IPS-15b (cell line): Measurements from ENCODE around the gene DGCR8.

Source experiments
- H3K27me3 ChIP-seq: one replicate; pipeline ENCODE4 v1.6.1; 2013; ENCODE audit warnings: low read length; ENCODE audit not compliant: control insufficient read depth, insufficient read depth
- H3K36me3 ChIP-seq: one replicate; pipeline ENCODE4 v1.6.1; 2013; ENCODE audit warnings: low read length; ENCODE audit not compliant: control insufficient read depth, insufficient read depth
- H3K4me1 ChIP-seq: one replicate; pipeline ENCODE4 v1.6.1; 2013; ENCODE audit warnings: mild to moderate bottlenecking, low read length; ENCODE audit not compliant: control insufficient read depth, insufficient read depth
- H3K4me3 ChIP-seq: one replicate; pipeline ENCODE4 v1.5.1; 2013; ENCODE audit warnings: low read depth, low read length
- H3K9ac ChIP-seq: one replicate; pipeline ENCODE4 v1.6.1; 2013; ENCODE audit warnings: low read depth, mild to moderate bottlenecking, low read length
- H3K9me3 ChIP-seq: one replicate; pipeline ENCODE4 v1.6.1; 2013; ENCODE audit warnings: mild to moderate bottlenecking, low read length; ENCODE audit not compliant: control insufficient read depth, insufficient read depth

DGCR8 gene

DNA sequence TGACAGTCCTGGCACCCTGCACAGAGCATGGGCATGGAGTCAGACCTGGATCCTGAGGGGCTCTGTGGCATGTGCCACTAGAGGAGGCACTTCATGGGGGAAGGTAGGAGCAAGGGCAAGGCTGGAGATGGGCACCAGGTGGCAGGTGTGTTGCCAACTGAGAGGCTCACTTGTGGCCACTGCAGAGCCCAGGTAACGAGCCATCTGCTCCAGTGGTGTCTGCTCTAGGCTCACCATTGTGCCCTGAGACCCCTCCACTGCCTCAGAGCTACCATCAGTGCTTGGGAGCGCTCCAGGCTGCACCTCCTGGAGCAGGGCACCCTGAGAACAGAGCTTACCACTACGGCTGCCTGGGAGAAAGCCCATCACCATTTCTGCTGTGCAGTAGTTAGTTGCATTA, 50.3 kb downstream of the DGCR8 start:
- Histone ChIP-seq H3K27me3 (no peaks in the 10 kb centered on the region), H3K36me3 (peaks cover 22% of the 10 kb centered on the region), H3K4me1 (no peaks in the 10 kb centered on the region), H3K9me3 (no peaks in the 10 kb centered on the region), H3K9ac (peak overlapping the region; percentile 65), H3K4me3 (peak overlapping the region; percentile 43)

DNA sequence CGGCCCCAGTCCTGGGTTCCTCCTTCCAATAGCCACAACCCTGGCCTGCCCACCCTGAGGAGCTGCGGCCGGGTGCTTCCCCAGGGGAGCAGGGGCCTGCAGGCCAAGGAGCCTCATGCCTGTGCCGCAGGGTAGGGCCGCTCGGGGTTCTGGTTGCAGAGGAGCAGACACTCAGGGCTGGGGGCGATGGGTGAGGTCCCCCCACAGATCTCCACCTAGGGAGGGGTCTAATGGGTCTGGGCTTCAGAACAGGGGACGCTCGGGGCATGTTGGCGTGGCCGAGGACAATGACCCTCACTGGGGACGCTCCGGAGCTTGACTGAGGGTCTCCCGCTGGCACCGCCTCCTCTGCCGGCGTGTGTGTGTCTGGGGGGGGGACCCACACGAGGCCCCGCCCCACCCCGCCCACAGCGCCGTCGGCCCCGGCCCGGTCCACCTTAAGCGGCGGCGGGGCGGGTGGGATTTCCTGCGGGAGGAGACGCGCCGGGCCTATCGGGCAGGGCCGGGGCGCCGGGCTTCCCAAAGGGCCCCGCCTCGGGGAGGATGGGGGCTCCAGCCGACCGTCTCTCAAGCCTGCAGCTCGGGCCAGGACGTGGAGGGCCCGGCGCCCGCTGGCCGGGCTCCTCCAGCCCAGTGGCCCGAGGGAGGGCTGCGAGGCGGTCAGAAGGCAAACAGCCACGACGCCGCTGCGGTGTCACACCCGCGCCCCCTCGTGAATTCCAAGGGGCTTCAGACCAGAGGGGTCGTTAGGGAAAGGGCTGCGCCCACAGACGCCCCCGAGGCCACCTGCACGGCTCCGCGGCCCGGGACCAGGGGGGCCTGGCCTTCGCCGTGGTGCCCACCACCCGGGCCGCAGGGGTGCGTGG, 50.9 kb downstream of the DGCR8 start:
- Histone ChIP-seq H3K9me3 (no peaks in the 10 kb centered on the region), H3K4me1 (no peaks in the 10 kb centered on the region), H3K27me3 (no peaks in the 10 kb centered on the region), H3K4me3 (peak overlapping the region; percentile 64), H3K9ac (peak overlapping the region; percentile 65), H3K36me3 (peaks cover 15% of the 10 kb centered on the region)

DNA sequence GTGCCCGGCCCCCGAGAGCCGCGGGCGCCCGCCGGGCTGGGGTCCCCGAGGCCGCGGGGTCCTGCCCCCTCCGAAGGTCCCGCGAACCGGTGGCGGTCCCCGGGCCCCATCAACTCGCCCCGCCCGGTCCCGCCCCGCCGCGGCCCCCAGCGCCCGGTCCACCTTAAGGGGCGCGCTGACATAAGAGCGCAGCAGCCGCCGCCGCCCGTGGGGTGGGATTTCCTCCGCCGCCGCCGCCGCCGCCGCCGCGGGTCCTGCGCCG, 51.5 kb downstream of the DGCR8 start, which contains the start of gene ZDHHC8:
ZDHHC8 (plus strand) TSS at position 208 of the 262 bp plus-strand sequence. CDS start 144 bp downstream, outside the sequence.
- H3K4me3 ChIP-seq, result peak within 1 kb of the TSS; percentile 64
- H3K36me3 ChIP-seq, result peaks cover 9% of the 10 kb centered on the region
- H3K4me1 ChIP-seq, result no peaks in the 10 kb centered on the region
- no peaks in the 10 kb centered on the region for H3K9me3 ChIP-seq
- peak within 1 kb of the TSS; percentile 65 for H3K9ac ChIP-seq
- H3K27me3 ChIP-seq, result no peaks in the 10 kb centered on the region

DNA sequence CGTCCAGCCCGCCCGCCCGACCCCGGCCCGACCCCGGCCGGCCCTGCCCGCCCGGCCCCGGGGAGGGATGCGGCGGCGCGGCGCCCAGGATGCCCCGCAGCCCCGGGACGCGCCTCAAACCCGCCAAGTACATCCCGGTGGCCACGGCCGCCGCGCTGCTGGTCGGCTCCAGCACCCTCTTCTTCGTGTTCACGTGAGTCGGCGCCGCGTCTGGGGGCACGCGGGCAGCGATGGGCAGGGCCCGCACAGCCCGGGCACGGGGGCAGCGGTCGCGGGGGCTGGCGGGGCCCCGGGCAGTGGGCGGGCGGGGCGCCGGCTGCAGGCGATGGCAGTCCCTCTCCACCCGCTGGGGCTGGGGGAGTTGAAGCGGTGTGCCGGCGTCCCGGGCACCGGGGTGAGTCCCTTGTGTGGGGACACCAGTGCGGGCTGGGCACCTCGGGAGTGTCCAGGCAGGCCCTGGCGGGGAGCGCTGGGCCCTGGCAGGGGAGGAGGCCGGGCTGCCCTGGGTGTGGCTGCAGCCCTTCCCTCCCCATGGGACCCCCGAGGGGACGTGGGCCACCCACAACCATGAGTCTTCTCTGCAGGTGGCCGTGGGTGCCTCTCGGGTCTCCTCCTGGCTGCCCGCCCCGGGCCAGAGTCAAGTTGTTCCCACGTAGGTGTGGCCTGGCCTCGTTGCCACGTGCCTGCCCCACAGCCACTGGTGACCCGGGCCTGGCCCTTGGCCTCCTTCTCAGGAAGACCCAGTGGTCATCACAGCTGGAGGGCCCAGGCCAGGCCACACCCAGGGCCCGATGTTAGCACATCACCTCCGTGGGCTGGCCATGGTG, 52.0 kb downstream of the DGCR8 start:
- no peaks in the 10 kb centered on the region for H3K27me3 ChIP-seq
- H3K36me3 ChIP-seq, result peaks cover 6% of the 10 kb centered on the region
- H3K9me3 ChIP-seq, result no peaks in the 10 kb centered on the region
- H3K4me1 ChIP-seq, result no peaks in the 10 kb centered on the region
- H3K4me3 ChIP-seq, result peak overlapping the region; percentile 62
- H3K9ac ChIP-seq, result peak overlapping the region; percentile 47

DNA sequence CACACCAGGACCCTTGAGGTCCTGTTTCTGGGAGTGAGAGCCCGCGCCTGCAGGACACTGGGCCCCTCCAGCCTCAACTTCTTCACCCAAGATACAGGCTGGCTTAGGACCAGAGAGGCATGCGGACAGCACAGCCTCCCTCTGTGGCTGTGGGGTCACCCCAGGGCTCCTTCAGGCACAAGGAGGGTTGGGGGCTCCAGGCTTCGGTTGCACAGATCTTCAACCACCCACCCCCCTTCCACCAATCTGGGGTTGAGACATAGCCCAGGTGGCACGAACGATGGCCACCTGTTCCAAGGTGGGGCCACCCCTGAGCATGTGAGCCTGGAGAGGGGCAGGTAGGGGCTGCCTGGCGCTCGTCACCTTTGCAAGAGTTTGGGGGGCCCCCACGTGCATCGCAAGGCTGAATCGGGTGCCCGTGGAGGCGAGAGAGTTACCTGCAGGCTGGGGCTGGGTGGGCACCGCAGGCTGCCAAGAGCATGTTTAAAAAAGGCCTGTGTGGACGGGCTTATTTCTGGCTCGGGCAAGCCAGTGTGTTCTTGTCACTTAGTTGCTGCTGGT, 52.7 kb downstream of the DGCR8 start:
- peaks cover 3% of the 10 kb centered on the region for H3K36me3 ChIP-seq
- no peaks in the 10 kb centered on the region for H3K9me3 ChIP-seq
- peak overlapping the region; percentile 47 for H3K9ac ChIP-seq
- H3K4me3 ChIP-seq, result peak overlapping the region; percentile 62
- no peaks in the 10 kb centered on the region for H3K4me1 ChIP-seq
- no peaks in the 10 kb centered on the region for H3K27me3 ChIP-seq

DNA sequence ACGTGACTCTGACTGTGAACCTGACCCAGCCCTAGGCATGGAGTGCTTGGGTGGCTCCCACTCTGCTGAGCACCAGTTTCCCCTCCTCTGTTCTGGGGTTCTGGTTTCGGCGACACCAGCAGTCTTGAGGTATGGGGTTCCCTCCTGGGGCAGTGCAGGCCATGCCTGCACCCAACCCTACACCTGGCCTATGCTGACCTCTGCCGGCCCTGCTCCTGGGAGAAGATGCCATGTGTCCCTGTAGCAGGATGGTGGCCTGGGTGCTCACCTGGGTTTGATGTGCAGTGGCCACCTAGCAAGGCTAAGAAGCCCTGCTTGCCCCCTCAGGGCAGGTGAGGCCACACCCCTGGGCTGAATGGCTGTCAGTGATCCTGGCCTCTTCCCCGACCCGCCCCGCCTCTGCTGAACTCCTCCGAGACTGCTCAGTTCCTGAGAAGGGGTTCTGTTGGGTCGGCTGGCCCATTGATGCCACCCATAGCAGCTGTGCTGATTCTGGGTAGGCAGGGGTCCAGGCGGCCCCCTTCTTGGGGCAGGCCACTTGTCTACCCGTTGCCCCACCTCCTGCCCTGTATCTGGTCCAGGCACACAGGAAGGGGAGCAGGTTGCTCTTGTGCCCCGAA, 54.0 kb downstream of the DGCR8 start:
- H3K36me3 ChIP-seq, result peaks cover 2% of the 10 kb centered on the region
- H3K4me1 ChIP-seq, result no peaks in the 10 kb centered on the region
- no peaks in the 10 kb centered on the region for H3K27me3 ChIP-seq
- H3K4me3 ChIP-seq, result no peak overlapping the region
- no peak overlapping the region for H3K9ac ChIP-seq
- H3K9me3 ChIP-seq, result no peaks in the 10 kb centered on the region

DNA sequence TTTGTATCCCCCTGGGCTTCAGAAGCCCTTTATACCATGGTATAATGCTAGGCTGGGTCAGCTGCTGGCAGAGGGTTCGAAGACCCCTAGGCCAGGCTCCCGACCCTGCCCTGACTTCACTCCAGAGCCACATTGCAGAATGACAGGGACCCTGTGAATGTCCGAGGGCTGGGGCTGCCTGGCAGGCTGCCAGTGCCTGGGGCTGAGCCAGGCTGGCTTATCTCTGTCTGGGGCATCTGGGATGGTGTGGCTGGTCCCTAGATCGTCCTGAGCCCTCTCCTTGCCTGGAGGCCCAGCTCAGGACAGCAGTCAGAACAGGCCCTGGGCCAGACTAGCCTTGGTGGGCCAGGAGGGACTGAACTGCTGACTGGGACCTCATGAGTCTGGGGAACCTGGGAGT, 55.2 kb downstream of the DGCR8 start:
- H3K27me3 ChIP-seq, result no peaks in the 10 kb centered on the region
- peaks cover 6% of the 10 kb centered on the region for H3K36me3 ChIP-seq
- H3K9me3 ChIP-seq, result no peaks in the 10 kb centered on the region
- H3K4me3 ChIP-seq, result no peak overlapping the region
- peak overlapping the region; percentile 37 for H3K9ac ChIP-seq
- no peaks in the 10 kb centered on the region for H3K4me1 ChIP-seq

DNA sequence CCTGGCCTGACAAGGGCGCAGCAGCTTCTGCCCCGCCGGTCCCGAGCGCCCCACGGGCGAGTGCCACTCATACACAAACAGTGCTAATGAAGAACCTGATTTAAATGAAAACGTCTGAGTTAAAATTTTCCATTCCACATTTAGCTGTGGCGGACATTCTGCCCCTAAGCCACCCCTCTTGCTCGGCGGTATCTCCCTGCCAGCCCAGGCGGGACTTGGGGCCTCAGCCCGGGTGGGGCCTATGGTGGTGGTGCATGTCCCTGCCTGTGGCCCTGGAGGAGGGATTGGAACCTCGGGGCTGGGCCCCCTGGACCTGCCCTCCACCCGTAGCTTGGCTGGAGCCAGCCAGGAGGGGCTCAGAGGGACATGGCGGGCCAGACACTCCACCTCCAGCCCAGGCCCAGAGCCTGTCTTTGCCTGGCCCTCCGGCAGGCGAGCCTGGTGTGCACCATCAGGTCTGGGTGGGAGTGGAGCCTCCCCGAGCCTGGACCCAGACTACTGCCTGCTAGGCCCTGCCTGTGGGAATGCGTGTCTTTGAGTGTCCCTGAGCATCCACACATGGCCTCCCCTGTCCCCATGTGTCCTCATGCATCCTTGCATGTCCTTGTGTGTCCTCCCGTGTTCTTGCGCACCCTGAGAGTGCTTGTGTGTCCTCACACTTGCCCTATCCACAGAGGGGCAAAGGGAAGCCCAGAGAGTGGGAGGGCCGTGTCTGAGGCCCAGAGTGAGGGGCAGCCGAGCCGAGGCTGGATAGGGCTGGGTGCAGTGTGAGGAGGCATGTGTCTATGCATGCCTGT, 56.0 kb downstream of the DGCR8 start:
- Histone ChIP-seq H3K36me3 (peaks cover 6% of the 10 kb centered on the region), H3K4me3 (no peak overlapping the region), H3K4me1 (no peaks in the 10 kb centered on the region), H3K27me3 (no peaks in the 10 kb centered on the region), H3K9ac (no peak overlapping the region), H3K9me3 (no peaks in the 10 kb centered on the region)

DNA sequence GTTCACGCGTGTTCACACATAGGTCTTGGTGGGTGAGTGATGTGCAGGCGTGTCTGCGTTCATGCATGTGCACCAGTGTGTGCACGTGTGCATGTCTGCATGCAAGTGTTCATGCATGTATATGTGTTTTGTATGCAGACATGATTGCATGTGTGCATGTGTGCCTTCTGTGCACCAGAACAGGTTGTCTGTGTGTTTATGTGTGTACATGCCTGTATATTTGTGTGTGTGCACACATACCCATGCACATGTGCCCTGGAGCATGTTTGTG, 56.5 kb downstream of the DGCR8 start:
- no peak overlapping the region for H3K4me3 ChIP-seq
- H3K9ac ChIP-seq, result no peak overlapping the region
- H3K36me3 ChIP-seq, result peaks cover 9% of the 10 kb centered on the region
- no peaks in the 10 kb centered on the region for H3K27me3 ChIP-seq
- no peaks in the 10 kb centered on the region for H3K9me3 ChIP-seq
- H3K4me1 ChIP-seq, result no peaks in the 10 kb centered on the region

DNA sequence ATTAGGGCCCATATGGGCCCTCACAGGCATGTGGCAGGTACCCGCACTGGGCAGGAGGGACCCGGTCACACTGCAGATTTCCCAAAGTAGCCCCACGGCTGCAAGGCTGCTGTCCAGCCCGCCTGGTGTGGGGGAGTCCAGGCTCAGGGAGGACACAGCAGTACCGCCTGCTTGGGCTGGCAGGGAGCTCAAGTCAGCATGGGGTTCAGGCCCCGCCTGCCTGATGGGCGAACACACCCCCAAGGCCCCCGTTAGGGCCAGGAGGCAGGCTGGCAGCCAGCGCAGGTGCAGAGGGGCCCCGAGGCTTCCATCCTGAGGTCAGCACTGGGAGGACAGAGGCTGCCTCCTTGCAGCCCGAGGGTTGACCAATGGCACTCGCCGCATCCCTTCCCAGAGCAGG, 57.1 kb downstream of the DGCR8 start:
- Histone ChIP-seq H3K4me3 (no peak overlapping the region), H3K27me3 (no peaks in the 10 kb centered on the region), H3K9me3 (no peaks in the 10 kb centered on the region), H3K4me1 (no peaks in the 10 kb centered on the region), H3K9ac (no peak overlapping the region), H3K36me3 (peaks cover 9% of the 10 kb centered on the region)
